Esophagus muscularis mucosa (tissue), 4 donors: ENCODE results near the gene N4BP2L1.

Experiments
- EP300 ChIP-seq: sonication (generic); formaldehyde crosslinking; IDR thresholded peaks from one replicate; pipeline ENCODE4 v1.6.1; 2017; ENCODE audit warnings: antibody characterized with exemption
- POLR2A ChIP-seq: fragments of 450-650 bp; IDR thresholded peaks from one replicate; pipeline ENCODE4 v1.6.1; 2017; ENCODE audit warnings: antibody characterized with exemption, moderate library complexity, mild to moderate bottlenecking, low read depth
- POLR2AphosphoS5 ChIP-seq, 2 donors: sonication (generic); formaldehyde crosslinking; IDR thresholded peaks; one replicate each; pipeline ENCODE4 v1.6.1; 2017; ENCODE audit warnings: antibody characterized with exemption in 2 of 2
- TF ChIP-seq, protein P1 (sequence below), 3 experiments: fragments of 200-600 bp in 2 of 3; fragments of 450-650 bp in 1 of 3; sonication (generic) in 2 of 3; IDR thresholded peaks; one replicate each; pipeline ENCODE4 v1.5.1; 2017 to 2019; ENCODE audit warnings: antibody characterized with exemption in 3 of 3, mild to moderate bottlenecking in 2 of 3, moderate library complexity in 1 of 3

DNA sequence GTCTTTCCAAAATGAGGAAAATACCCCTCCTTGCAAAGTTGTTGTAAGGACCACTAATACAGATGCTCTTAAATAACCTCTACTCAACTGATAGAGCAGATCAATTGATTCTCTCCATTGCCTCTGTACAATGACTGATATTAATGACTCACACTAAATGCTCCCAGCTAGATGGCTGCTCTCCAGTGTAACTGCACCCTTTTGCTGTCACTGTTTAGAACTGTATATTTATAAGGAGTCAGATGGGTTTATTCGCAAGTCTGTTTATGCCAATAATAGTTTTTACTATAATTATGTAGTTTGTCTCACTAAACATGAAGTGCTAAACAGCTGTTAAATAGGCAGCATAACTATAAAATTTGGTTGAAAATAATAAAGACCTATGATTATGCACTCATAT is 21.0 kb upstream of the N4BP2L1 start:
- TF ChIP-seq, protein P1, sequence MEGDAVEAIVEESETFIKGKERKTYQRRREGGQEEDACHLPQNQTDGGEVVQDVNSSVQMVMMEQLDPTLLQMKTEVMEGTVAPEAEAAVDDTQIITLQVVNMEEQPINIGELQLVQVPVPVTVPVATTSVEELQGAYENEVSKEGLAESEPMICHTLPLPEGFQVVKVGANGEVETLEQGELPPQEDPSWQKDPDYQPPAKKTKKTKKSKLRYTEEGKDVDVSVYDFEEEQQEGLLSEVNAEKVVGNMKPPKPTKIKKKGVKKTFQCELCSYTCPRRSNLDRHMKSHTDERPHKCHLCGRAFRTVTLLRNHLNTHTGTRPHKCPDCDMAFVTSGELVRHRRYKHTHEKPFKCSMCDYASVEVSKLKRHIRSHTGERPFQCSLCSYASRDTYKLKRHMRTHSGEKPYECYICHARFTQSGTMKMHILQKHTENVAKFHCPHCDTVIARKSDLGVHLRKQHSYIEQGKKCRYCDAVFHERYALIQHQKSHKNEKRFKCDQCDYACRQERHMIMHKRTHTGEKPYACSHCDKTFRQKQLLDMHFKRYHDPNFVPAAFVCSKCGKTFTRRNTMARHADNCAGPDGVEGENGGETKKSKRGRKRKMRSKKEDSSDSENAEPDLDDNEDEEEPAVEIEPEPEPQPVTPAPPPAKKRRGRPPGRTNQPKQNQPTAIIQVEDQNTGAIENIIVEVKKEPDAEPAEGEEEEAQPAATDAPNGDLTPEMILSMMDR (IDR thresholded peaks at IDR 0.05): no peak
- no peak for TF ChIP-seq POLR2AphosphoS5 (IDR thresholded peaks at IDR 0.05)
- no peak for TF ChIP-seq EP300
- no peak for TF ChIP-seq POLR2A
